ENCODE measurements around the gene RAB37. TPM values are rescaled to one million over a fixed set of nuclear protein-coding genes. Genes with fewer than 3 reads are reported as not detected.

The RAB37 gene
- total and polyA plus RNA-seq, 9 of the 15 experiments (the other 6 are each of a cell fraction or from before 2014, with no cell fraction given), result 0.03 to 0.27 (median 0.11) TPM; not detected in 4

DNA sequence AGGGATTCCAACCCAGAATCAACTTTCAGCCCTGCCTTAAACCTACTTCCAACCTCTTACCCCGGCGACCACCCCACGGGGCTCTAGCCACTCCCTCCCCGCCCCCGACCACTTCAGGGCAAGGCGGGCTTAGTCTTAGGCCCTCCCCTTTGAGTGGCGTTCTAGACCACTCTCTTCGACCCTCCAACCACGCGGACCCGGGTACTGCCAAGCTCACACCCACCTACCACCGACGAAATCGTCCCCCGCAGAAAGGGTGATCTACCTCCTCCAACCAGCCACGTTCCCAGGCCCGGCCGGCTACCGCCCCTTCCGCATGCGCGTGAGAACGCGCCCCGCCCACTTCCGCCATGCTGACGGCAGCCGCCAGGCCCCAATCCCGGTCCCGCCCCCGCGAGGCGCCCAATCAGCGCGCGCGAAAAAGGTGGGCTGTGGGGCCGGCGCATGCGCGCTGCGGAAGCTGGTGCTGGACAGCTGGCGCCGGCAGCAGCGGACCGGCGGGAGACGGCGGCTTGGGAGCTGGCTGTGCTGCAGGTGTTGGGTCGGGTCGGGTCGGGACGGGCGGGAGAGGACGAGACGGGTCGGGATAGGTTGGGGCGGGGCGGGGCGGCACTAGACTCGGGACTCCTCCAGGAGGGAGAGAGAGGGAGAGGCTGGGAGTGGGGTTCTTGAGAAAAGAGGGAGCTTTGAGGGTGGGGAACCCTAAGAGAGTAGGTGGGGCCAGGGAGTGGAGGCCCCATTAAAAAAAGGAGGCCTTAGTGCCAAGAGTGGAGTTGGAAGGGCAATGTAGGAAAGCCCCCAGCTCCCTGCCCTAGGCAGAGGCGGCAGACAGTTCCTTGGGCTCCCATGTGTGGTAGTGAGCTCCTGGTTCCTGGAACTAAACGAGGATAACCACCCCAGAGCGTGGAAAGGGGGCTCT, 39.2 kb downstream of the RAB37 start, which contains the start of gene NAT9 (continued):
- TF ChIP-seq, protein P1, sequence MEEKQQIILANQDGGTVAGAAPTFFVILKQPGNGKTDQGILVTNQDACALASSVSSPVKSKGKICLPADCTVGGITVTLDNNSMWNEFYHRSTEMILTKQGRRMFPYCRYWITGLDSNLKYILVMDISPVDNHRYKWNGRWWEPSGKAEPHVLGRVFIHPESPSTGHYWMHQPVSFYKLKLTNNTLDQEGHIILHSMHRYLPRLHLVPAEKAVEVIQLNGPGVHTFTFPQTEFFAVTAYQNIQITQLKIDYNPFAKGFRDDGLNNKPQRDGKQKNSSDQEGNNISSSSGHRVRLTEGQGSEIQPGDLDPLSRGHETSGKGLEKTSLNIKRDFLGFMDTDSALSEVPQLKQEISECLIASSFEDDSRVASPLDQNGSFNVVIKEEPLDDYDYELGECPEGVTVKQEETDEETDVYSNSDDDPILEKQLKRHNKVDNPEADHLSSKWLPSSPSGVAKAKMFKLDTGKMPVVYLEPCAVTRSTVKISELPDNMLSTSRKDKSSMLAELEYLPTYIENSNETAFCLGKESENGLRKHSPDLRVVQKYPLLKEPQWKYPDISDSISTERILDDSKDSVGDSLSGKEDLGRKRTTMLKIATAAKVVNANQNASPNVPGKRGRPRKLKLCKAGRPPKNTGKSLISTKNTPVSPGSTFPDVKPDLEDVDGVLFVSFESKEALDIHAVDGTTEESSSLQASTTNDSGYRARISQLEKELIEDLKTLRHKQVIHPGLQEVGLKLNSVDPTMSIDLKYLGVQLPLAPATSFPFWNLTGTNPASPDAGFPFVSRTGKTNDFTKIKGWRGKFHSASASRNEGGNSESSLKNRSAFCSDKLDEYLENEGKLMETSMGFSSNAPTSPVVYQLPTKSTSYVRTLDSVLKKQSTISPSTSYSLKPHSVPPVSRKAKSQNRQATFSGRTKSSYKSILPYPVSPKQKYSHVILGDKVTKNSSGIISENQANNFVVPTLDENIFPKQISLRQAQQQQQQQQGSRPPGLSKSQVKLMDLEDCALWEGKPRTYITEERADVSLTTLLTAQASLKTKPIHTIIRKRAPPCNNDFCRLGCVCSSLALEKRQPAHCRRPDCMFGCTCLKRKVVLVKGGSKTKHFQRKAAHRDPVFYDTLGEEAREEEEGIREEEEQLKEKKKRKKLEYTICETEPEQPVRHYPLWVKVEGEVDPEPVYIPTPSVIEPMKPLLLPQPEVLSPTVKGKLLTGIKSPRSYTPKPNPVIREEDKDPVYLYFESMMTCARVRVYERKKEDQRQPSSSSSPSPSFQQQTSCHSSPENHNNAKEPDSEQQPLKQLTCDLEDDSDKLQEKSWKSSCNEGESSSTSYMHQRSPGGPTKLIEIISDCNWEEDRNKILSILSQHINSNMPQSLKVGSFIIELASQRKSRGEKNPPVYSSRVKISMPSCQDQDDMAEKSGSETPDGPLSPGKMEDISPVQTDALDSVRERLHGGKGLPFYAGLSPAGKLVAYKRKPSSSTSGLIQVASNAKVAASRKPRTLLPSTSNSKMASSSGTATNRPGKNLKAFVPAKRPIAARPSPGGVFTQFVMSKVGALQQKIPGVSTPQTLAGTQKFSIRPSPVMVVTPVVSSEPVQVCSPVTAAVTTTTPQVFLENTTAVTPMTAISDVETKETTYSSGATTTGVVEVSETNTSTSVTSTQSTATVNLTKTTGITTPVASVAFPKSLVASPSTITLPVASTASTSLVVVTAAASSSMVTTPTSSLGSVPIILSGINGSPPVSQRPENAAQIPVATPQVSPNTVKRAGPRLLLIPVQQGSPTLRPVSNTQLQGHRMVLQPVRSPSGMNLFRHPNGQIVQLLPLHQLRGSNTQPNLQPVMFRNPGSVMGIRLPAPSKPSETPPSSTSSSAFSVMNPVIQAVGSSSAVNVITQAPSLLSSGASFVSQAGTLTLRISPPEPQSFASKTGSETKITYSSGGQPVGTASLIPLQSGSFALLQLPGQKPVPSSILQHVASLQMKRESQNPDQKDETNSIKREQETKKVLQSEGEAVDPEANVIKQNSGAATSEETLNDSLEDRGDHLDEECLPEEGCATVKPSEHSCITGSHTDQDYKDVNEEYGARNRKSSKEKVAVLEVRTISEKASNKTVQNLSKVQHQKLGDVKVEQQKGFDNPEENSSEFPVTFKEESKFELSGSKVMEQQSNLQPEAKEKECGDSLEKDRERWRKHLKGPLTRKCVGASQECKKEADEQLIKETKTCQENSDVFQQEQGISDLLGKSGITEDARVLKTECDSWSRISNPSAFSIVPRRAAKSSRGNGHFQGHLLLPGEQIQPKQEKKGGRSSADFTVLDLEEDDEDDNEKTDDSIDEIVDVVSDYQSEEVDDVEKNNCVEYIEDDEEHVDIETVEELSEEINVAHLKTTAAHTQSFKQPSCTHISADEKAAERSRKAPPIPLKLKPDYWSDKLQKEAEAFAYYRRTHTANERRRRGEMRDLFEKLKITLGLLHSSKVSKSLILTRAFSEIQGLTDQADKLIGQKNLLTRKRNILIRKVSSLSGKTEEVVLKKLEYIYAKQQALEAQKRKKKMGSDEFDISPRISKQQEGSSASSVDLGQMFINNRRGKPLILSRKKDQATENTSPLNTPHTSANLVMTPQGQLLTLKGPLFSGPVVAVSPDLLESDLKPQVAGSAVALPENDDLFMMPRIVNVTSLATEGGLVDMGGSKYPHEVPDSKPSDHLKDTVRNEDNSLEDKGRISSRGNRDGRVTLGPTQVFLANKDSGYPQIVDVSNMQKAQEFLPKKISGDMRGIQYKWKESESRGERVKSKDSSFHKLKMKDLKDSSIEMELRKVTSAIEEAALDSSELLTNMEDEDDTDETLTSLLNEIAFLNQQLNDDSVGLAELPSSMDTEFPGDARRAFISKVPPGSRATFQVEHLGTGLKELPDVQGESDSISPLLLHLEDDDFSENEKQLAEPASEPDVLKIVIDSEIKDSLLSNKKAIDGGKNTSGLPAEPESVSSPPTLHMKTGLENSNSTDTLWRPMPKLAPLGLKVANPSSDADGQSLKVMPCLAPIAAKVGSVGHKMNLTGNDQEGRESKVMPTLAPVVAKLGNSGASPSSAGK (IDR thresholded peaks at IDR 0.05), result no peak
- no peak for TF ChIP-seq KDM1A (IDR thresholded peaks at IDR 0.05)
- no peak for TF ChIP-seq ZNF436 (CRISPR knock-in tag; IDR thresholded peaks at IDR 0.05)
- TF ChIP-seq ZNF785 (CRISPR knock-in tag; IDR thresholded peaks at IDR 0.05), result no peak
- TF ChIP-seq, protein P2, sequence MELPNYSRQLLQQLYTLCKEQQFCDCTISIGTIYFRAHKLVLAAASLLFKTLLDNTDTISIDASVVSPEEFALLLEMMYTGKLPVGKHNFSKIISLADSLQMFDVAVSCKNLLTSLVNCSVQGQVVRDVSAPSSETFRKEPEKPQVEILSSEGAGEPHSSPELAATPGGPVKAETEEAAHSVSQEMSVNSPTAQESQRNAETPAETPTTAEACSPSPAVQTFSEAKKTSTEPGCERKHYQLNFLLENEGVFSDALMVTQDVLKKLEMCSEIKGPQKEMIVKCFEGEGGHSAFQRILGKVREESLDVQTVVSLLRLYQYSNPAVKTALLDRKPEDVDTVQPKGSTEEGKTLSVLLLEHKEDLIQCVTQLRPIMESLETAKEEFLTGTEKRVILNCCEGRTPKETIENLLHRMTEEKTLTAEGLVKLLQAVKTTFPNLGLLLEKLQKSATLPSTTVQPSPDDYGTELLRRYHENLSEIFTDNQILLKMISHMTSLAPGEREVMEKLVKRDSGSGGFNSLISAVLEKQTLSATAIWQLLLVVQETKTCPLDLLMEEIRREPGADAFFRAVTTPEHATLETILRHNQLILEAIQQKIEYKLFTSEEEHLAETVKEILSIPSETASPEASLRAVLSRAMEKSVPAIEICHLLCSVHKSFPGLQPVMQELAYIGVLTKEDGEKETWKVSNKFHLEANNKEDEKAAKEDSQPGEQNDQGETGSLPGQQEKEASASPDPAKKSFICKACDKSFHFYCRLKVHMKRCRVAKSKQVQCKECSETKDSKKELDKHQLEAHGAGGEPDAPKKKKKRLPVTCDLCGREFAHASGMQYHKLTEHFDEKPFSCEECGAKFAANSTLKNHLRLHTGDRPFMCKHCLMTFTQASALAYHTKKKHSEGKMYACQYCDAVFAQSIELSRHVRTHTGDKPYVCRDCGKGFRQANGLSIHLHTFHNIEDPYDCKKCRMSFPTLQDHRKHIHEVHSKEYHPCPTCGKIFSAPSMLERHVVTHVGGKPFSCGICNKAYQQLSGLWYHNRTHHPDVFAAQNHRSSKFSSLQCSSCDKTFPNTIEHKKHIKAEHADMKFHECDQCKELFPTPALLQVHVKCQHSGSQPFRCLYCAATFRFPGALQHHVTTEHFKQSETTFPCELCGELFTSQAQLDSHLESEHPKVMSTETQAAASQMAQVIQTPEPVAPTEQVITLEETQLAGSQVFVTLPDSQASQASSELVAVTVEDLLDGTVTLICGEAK (IDR thresholded peaks at IDR 0.05), result peak; percentile 89
- TF ChIP-seq, protein P2 (CRISPR knock-in tag; IDR thresholded peaks at IDR 0.05), result no peak

Measured in K562 (cell line).